ENCODE data around the gene HSDL1.

DNA sequence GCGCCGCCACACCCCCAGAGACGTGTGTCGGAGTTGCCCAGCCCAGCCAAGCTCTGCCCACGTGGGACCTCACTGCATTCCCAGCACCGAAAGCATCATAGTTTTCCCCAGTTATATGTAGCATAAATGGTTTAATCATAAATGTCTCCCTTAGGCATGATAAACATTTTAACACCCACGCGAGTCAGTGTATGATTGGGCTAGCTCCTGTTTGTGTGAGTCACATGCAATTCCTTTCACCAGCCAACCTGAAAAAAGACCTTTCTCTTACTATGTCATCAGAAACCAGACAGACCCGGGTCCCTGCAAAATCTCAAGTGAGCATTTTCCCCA is 32.7 kb upstream of the HSDL1 start:
- TF ChIP-seq POLR2A (IDR thresholded peaks at IDR 0.05; ENCODE audit: borderline replicate concordance, extremely low read depth, insufficient read depth, insufficient read length) (no peak), EZH2 (IDR thresholded peaks at IDR 0.05) (no peak), EGR1 (IDR thresholded peaks at IDR 0.05; ENCODE audit: low read depth) (no peak; the same call in 1 of the 2 replicates), CBX3 (IDR thresholded peaks at IDR 0.05; ENCODE audit: low read depth) (no peak)
- TF ChIP-seq, protein P1, sequence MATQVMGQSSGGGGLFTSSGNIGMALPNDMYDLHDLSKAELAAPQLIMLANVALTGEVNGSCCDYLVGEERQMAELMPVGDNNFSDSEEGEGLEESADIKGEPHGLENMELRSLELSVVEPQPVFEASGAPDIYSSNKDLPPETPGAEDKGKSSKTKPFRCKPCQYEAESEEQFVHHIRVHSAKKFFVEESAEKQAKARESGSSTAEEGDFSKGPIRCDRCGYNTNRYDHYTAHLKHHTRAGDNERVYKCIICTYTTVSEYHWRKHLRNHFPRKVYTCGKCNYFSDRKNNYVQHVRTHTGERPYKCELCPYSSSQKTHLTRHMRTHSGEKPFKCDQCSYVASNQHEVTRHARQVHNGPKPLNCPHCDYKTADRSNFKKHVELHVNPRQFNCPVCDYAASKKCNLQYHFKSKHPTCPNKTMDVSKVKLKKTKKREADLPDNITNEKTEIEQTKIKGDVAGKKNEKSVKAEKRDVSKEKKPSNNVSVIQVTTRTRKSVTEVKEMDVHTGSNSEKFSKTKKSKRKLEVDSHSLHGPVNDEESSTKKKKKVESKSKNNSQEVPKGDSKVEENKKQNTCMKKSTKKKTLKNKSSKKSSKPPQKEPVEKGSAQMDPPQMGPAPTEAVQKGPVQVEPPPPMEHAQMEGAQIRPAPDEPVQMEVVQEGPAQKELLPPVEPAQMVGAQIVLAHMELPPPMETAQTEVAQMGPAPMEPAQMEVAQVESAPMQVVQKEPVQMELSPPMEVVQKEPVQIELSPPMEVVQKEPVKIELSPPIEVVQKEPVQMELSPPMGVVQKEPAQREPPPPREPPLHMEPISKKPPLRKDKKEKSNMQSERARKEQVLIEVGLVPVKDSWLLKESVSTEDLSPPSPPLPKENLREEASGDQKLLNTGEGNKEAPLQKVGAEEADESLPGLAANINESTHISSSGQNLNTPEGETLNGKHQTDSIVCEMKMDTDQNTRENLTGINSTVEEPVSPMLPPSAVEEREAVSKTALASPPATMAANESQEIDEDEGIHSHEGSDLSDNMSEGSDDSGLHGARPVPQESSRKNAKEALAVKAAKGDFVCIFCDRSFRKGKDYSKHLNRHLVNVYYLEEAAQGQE (IDR thresholded peaks at IDR 0.05; ENCODE audit: low read depth) = no peak
- TF ChIP-seq, protein P2, sequence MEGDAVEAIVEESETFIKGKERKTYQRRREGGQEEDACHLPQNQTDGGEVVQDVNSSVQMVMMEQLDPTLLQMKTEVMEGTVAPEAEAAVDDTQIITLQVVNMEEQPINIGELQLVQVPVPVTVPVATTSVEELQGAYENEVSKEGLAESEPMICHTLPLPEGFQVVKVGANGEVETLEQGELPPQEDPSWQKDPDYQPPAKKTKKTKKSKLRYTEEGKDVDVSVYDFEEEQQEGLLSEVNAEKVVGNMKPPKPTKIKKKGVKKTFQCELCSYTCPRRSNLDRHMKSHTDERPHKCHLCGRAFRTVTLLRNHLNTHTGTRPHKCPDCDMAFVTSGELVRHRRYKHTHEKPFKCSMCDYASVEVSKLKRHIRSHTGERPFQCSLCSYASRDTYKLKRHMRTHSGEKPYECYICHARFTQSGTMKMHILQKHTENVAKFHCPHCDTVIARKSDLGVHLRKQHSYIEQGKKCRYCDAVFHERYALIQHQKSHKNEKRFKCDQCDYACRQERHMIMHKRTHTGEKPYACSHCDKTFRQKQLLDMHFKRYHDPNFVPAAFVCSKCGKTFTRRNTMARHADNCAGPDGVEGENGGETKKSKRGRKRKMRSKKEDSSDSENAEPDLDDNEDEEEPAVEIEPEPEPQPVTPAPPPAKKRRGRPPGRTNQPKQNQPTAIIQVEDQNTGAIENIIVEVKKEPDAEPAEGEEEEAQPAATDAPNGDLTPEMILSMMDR (IDR thresholded peaks at IDR 0.05 in 2 of 3, conservative IDR thresholded peaks at IDR 0.05 in 1 of 3; ENCODE audit: borderline replicate concordance in 1 of 3, insufficient read depth in 1 of 3, low read depth in 2 of 3, low read length in 2 of 3) = no peak

Measured in HCT116 (cell line).